Left lung (tissue), 10 donors: ENCODE results near the gene ARHGEF28. TPM values are rescaled to one million over a fixed set of nuclear protein-coding genes. Genes with fewer than 3 reads are reported as not detected.

Experiments
- ATAC-seq: fragments of 200-7000 bp; cut with Tn5 transposase; one replicate; pipeline ENCODE4 v1.9.1; 2020; ENCODE audit warnings: moderate library complexity
- DNase-seq, 4 donors: peaks; one replicate each; pipeline ENCODE4 v3.0.0-alpha.2; 2013 to 2020
- H3K27ac ChIP-seq, 2 donors: fragments of 200-600 bp; sonication (generic) in 1 of 2; one replicate each; pipeline versions ENCODE4 v1.5.0 to v1.8.0; 2020 to 2021
- H3K27me3 ChIP-seq, 2 donors: fragments of 200-600 bp; sonication (generic) in 1 of 2; one replicate each; pipeline versions ENCODE4 v1.5.0 to v1.8.0; 2020 to 2021
- H3K36me3 ChIP-seq, 2 donors: fragments of 200-600 bp; sonication (generic) in 1 of 2; one replicate each; pipeline versions ENCODE4 v1.5.0 to v1.8.0; 2020 to 2021
- H3K4me1 ChIP-seq, 2 donors: fragments of 200-600 bp; one replicate each; pipeline ENCODE4 v1.8.0; 2021
- H3K4me3 ChIP-seq, 2 donors: fragments of 200-600 bp; sonication (generic) in 1 of 2; one replicate each; pipeline versions ENCODE4 v1.5.0 to v1.8.0; 2020 to 2021; ENCODE audit warnings: mild to moderate bottlenecking in 1 of 2
- H3K9me3 ChIP-seq, 2 donors: fragments of 200-600 bp; sonication (generic) in 1 of 2; one replicate each; pipeline versions ENCODE4 v1.5.0 to v1.8.0; 2020 to 2021
- CTCF ChIP-seq, 2 donors: fragments of 200-600 bp; sonication (generic) in 1 of 2; IDR thresholded peaks; one replicate each; pipeline versions ENCODE4 v1.5.0 to v1.8.0; 2021; ENCODE audit warnings: antibody characterized with exemption in 2 of 2
- intact Hi-C, 2 donors: fragments of 100-400 bp; cut with DNase I; formaldehyde crosslinking; loops; one replicate each; pipeline versions ENCODE4 v1.11.2 to v1.14.2; 2022
- polyA plus RNA-seq, 6 donors: library from polyadenylated mRNA; unstranded; fragments of 120-200 nt; gene quantifications; one replicate each; pipeline ENCODE4 v1.2.1, GENCODE V29; 2013; ENCODE audit not compliant: insufficient read length in 6 of 6
- total RNA-seq, 2 donors: library from RNA; stranded (reverse); fragmentation: NEBNext Ultra II Directional; extraction: Animal tissue kit (Norgen Biotek cat#: 25700); gene quantifications; one replicate each; pipeline ENCODE4 v1.2.1, GENCODE V29; 2021
- donor health status: DM: no; HTN: yes; CAD: no.
- donor health status: DM: no; HTN: no; CAD: no.

The ARHGEF28 gene
- total and polyA plus RNA-seq, 8 donors, result 8.4 to 16.4 (median 10.3) TPM

- no peak overlapping the region for H3K4me3 ChIP-seq
- intact Hi-C loops, result no loop called here
- no peak for ATAC-seq
Observed at GRCh38 chr5:73955271-73955846, 329.4 kb downstream of the ARHGEF28 start.

GRCh38 chr5:73957397-73958001, 331.5 kb downstream of the ARHGEF28 start:
- Histone ChIP-seq H3K27ac (no peak overlapping the region), H3K36me3 (no peaks in the 10 kb centered on the region), H3K4me1 (no peaks in the 10 kb centered on the region), H3K4me3 (no peak overlapping the region), H3K27me3 (no peaks in the 10 kb centered on the region), H3K9me3 (no peaks in the 10 kb centered on the region)
- TF ChIP-seq CTCF (IDR thresholded peaks at IDR 0.05), result no peak
- no peak for DNase-seq
- intact Hi-C loops, result no loop called here
- ATAC-seq, result no peak

More at GRCh38 chr5:73955271-73955846, 329.4 kb downstream of the ARHGEF28 start:
- Histone ChIP-seq H3K36me3 (no peaks in the 10 kb centered on the region), H3K9me3 (no peaks in the 10 kb centered on the region), H3K27me3 (no peaks in the 10 kb centered on the region), H3K4me1 (no peaks in the 10 kb centered on the region), H3K27ac (no peak overlapping the region)
- DNase-seq, result no peak
- no peak for TF ChIP-seq CTCF (IDR thresholded peaks at IDR 0.05)

GRCh38 chr5:73958037-73958436, 332.0 kb downstream of the ARHGEF28 start:
- intact Hi-C loops, result no loop called here
- Histone ChIP-seq H3K27ac (no peak overlapping the region), H3K4me1 (no peaks in the 10 kb centered on the region), H3K36me3 (no peaks in the 10 kb centered on the region), H3K9me3 (no peaks in the 10 kb centered on the region), H3K27me3 (no peaks in the 10 kb centered on the region), H3K4me3 (no peak overlapping the region)
- TF ChIP-seq CTCF (IDR thresholded peaks at IDR 0.05), result no peak
- ATAC-seq (no peak), DNase-seq (no peak)

GRCh38 chr5:73960023-73960422, 334.0 kb downstream of the ARHGEF28 start:
- no peak for DNase-seq
- Histone ChIP-seq H3K4me1 (no peaks in the 10 kb centered on the region), H3K27ac (no peak overlapping the region), H3K9me3 (no peaks in the 10 kb centered on the region), H3K4me3 (no peak overlapping the region), H3K27me3 (no peaks in the 10 kb centered on the region), H3K36me3 (no peaks in the 10 kb centered on the region)
- no peak for ATAC-seq
- intact Hi-C loops, result no loop called here
- no peak for TF ChIP-seq CTCF (IDR thresholded peaks at IDR 0.05)

GRCh38 chr5:73960426-73960825, 334.4 kb downstream of the ARHGEF28 start:
- Histone ChIP-seq H3K4me3 (no peak overlapping the region), H3K27me3 (no peaks in the 10 kb centered on the region), H3K36me3 (no peaks in the 10 kb centered on the region), H3K4me1 (no peaks in the 10 kb centered on the region), H3K9me3 (no peaks in the 10 kb centered on the region), H3K27ac (no peak overlapping the region)
- intact Hi-C loops, result no loop called here
- no peak for DNase-seq
- no peak for ATAC-seq
- no peak for TF ChIP-seq CTCF (IDR thresholded peaks at IDR 0.05)
